Activated CD8-positive, alpha-beta memory T cell treated with anti-CD3 and anti-CD28 coated beads for 48 hours (primary cell): ENCODE results near the gene GMDS.

Experiments
- DNase-seq, 3 experiments: peaks; one replicate each; pipeline ENCODE4 v3.0.0-alpha.2; 2020; ENCODE audit warnings: low read depth in 2 of 3, low spot score in 2 of 3

The GMDS gene

GRCh38 chr6:2103765-2104523 lies 141.5 kb downstream of the GMDS start:
- DNase-seq = no peak

GRCh38 chr6:2102966-2103365 lies 142.4 kb downstream of the GMDS start:
- DNase-seq = no peak

- DNase-seq = no peak
Measured at GRCh38 chr6:2102316-2102883, 143.0 kb downstream of the GMDS start.

- DNase-seq = no peak
Measured at GRCh38 chr6:2101213-2101612, 144.2 kb downstream of the GMDS start.

- DNase-seq = no peak
Measured at GRCh38 chr6:2099870-2100269, 145.5 kb downstream of the GMDS start.

- no peak for DNase-seq
Measured at GRCh38 chr6:2097464-2097863, 147.9 kb downstream of the GMDS start.

GRCh38 chr6:2094642-2095041 lies 150.8 kb downstream of the GMDS start:
- no peak for DNase-seq

GRCh38 chr6:2086326-2086965 lies 159.0 kb downstream of the GMDS start:
- no peak for DNase-seq

GRCh38 chr6:2085657-2086056 lies 159.7 kb downstream of the GMDS start:
- DNase-seq = no peak

- peak in 2 of 3 experiments; percentile 2 to 13 for DNase-seq
Measured at GRCh38 chr6:2081155-2082138, 164.0 kb downstream of the GMDS start.

- DNase-seq = no peak
Measured at GRCh38 chr6:2078888-2079287, 166.5 kb downstream of the GMDS start.

- DNase-seq = no peak
Measured at GRCh38 chr6:2077826-2078225, 167.6 kb downstream of the GMDS start.

GRCh38 chr6:2073476-2073875 lies 171.9 kb downstream of the GMDS start:
- no peak for DNase-seq

- DNase-seq = no peak
Measured at GRCh38 chr6:2072453-2072852, 173.0 kb downstream of the GMDS start.

- no peak for DNase-seq
Measured at GRCh38 chr6:2063547-2063946, 181.9 kb downstream of the GMDS start.

GRCh38 chr6:2061880-2062279 lies 183.5 kb downstream of the GMDS start:
- no peak for DNase-seq

- DNase-seq = no peak
Measured at GRCh38 chr6:2055911-2056310, 189.5 kb downstream of the GMDS start.

- no peak for DNase-seq
Measured at GRCh38 chr6:2055143-2055542, 190.3 kb downstream of the GMDS start.

- DNase-seq = no peak
Measured at GRCh38 chr6:2054516-2055067, 190.8 kb downstream of the GMDS start.

GRCh38 chr6:2053691-2054090 lies 191.7 kb downstream of the GMDS start:
- DNase-seq = no peak

- no peak for DNase-seq
Measured at GRCh38 chr6:2047855-2048254, 197.6 kb downstream of the GMDS start.
